IPS DF 4.7 (cell line): Measurements from ENCODE around the gene DDX6.
A peak's percentile ranks its signal among the peaks of the same experiment; 100 is the strongest.
"Not testable (repeated sequence)": the region's sequence is repeated elsewhere in the genome, so short reads cannot be mapped to it uniquely, and the experiment has no call there.

Experiments
- DNase-seq: peaks from one replicate; pipeline ENCODE4 v3.0.0-alpha.2; 2013; ENCODE audit warnings: low spot score; ENCODE audit errors: extremely low read depth

DDX6 gene

GRCh38 chr11:118791111-118791960 lies at the start of gene DDX6:
TSS of gene DDX6 (minus strand) at chr11:118791164. CDS start at chr11:118786251, 4,913 bp downstream.
- no peak for DNase-seq

DNA sequence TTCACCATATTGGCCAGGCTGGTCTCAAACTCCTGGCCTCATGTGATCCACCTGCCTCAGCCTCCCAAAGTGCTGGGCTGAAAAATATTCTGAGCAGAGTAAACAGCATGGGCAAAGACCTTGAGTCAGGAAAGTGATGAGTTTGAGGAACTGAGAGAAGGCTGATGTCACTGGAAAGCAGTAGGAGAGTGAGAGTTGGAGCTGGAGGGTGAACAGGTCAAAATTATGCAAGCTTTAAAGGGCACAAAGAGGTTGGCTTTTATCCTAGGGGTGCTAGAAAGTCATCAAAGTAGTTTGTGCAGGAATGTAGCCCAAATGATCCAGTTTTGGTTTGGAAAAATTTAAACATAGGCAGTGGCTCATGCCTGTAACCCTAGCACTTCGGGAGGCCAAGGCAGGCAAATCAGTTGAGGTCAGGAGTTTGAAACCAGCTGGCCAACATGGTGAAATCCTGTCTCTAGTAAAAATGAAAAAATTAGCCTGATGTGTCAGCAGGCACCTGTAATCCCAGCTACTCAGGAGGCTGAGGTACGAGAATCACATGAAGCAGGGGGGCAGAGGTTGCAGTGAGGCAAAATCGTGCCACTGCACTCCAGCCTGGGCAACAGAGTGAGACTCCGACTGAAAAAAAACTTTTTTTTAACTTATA lies 48.1 kb upstream of the DDX6 start:
- DNase-seq: no peak

DNA sequence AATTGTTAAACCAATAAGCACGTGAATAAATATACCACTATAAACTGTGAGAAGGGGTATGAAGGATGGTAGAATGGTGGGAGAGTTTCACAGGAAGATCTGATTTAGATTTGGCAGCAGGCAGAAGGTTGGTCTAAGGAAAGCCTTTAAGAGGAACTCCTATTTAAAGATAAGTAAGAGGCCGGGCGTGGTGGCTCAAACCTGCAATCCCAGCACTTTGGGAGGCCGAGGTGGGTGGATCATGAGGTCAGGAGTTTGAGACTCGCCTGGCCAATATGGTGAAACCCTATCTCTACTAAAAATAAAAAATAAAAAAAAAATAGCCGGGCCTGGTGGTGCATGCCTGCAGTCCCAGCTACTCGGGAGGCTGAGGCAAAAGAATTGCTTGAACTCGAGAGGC lies 46.9 kb upstream of the DDX6 start:
- no peak for DNase-seq

GRCh38 chr11:118834427-118835028 lies 43.6 kb upstream of the DDX6 start:
- DNase-seq: no peak

- no peak for DNase-seq
Observed at GRCh38 chr11:118827118-118827517, 36.2 kb upstream of the DDX6 start.

DNA sequence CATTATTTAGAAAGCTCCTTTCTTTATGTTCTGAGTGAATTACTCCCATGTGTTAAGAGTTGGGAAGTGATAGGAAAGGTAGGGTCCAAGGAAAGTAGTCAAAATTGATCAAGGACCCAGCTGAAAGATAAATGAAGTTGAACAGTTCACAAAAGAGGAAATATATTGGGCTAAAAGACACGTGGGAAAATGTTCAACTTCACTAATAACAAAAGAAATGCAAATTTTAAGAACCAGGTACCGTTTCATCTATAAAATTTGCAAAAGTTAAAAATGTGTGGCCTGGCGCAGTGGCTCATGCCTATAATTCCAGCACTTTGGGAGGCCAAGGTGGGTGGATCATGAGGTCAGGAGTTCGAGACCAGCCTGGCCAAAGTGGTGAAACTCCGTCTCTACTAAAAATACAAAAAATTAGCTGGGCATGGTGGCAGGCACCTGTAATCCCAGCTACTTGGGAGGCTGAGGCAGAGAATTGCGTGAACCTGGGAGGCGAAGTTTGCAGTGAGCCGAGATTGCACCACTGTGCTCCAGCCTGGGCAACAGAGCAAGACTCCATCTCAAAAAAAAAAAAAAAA lies 32.1 kb upstream of the DDX6 start:
- DNase-seq: not testable (repeated sequence)

GRCh38 chr11:118820412-118821357 lies 29.7 kb upstream of the DDX6 start:
- DNase-seq: no peak

DNA sequence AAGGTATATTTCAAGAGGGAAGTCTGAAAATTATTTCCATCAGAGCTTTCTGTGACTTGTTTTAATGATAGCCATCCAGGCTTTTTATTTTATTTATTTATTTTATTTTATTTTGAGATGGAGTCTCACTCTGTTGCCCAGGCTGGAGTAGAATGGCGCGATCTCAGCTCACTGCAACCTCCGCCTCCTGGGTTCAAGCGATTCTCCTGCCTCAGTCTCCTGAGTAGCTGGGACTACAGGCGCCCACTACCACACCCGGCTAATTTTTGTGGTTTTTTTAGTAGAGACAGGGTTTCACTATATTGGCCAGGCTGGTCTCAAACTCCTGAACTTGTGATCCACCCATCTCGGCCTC lies 29.0 kb upstream of the DDX6 start:
- DNase-seq: not testable (repeated sequence)

DNA sequence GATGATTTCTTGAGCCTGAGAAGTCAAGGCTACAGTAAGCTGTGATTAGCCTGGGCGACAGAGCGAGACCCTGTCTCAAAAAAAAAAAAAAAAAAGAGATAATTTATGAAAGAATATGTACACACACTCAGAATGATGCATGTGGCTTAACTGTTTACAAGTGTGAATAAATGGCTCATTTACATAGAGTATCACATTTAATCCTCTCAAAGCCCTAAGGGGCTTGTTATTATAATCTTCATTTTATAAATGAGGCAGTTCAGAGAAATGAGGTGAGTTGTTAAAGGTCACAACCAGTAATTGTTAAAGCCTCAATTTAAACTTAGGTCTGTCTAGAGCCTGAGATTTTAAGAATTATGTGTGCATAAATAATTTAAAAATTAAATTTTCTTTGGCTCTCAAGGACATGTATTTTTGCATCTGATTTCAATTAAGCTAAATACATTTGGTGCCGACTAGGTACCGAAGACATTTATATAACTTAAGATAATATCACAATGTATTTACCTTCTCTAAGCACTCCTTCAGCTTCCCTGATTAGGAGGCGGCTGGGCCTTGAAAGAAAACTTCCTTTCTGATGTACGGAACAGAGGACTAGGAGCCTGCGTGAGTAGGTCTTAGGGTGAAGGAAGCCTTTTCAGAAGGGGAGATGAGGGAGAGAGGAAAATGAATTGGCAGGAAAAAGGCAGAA lies 28.5 kb upstream of the DDX6 start:
- no peak for DNase-seq

GRCh38 chr11:118818130-118818529 lies 27.2 kb upstream of the DDX6 start:
- no peak for DNase-seq

GRCh38 chr11:118813551-118813950 lies 22.6 kb upstream of the DDX6 start:
- no peak for DNase-seq

DNA sequence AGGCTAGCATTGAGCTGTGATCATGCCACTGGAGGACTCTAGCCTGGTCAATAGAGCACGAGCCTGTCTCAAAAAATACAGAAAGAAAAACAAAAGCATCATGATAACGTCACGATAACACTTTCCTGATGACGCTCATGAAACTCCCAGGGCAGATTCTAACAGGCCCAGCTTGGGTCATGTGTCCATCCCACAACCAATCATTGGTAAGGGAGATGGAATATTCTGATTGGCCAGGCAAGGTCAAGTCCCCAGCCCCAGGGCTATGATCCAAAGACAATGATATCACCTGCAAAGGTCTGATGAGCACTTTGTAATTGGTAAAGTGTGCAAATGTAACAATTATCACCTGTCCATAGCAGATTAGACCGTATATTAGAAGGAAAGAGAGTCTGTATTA lies 21.5 kb upstream of the DDX6 start:
- no peak for DNase-seq

GRCh38 chr11:118807800-118808778 lies 17.1 kb upstream of the DDX6 start:
- no peak for DNase-seq

- no peak for DNase-seq
Observed at GRCh38 chr11:118806400-118806799, 15.4 kb upstream of the DDX6 start.

GRCh38 chr11:118804094-118804493 lies 13.1 kb upstream of the DDX6 start:
- no peak for DNase-seq

GRCh38 chr11:118799372-118799771 lies 8.4 kb upstream of the DDX6 start:
- DNase-seq: no peak

- DNase-seq: no peak
Observed at GRCh38 chr11:118797510-118797909, 6.5 kb upstream of the DDX6 start.

GRCh38 chr11:118792570-118793124 lies 1.7 kb upstream of the DDX6 start:
- DNase-seq: peak; percentile 91
